ENCODE results near the gene MCC.

MCC gene

DNA sequence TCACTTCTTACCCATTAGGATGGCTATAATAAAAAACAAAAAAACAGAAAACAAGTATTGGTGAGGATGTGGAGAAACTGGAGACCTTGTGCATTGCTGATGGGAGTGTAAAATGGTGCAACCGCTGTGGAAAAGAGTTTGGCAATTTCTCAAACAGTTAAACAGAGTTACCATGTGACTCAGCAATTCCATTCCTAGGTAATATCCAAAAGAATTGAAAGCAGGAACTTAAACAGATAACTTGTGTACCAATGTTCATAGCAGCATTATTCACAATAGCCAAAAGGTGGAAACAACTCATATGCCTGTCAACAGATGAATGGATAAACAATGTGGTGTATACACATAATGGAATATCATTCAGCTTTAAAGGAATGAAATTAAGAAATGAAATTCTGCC lies 482.8 kb downstream of the MCC start:
- TF ChIP-seq, protein P1, sequence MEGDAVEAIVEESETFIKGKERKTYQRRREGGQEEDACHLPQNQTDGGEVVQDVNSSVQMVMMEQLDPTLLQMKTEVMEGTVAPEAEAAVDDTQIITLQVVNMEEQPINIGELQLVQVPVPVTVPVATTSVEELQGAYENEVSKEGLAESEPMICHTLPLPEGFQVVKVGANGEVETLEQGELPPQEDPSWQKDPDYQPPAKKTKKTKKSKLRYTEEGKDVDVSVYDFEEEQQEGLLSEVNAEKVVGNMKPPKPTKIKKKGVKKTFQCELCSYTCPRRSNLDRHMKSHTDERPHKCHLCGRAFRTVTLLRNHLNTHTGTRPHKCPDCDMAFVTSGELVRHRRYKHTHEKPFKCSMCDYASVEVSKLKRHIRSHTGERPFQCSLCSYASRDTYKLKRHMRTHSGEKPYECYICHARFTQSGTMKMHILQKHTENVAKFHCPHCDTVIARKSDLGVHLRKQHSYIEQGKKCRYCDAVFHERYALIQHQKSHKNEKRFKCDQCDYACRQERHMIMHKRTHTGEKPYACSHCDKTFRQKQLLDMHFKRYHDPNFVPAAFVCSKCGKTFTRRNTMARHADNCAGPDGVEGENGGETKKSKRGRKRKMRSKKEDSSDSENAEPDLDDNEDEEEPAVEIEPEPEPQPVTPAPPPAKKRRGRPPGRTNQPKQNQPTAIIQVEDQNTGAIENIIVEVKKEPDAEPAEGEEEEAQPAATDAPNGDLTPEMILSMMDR (IDR thresholded peaks at IDR 0.05; ENCODE audit: borderline replicate concordance, insufficient read depth, low read depth, low read length) = no peak

DNA sequence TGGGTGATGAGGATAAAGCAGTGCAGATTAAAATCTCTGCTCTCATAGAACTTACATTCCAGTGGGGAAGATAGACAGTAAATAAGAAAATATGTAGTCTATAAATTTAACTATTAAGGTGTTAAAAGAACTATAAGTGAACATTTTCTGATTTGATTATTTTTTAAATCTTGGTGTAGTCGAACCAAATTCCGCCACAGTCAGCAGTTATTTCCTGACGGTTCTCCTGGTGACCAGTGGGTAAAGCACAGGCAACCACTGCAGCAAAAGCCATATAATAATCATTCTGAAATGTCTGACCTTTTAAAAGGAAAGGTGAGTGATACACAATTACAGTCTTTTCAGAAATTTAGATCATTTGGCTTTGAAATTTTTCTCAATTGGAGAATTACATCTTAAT lies 484.5 kb downstream of the MCC start:
- H3K4me3 ChIP-seq (ENCODE audit: low read depth, low read length) = no peak overlapping the region
- TF ChIP-seq, protein P1 (IDR thresholded peaks at IDR 0.05; ENCODE audit: borderline replicate concordance, insufficient read depth, low read depth, low read length) = no peak

More for the DNA sequence above, 482.8 kb downstream of the MCC start:
- no peak overlapping the region for H3K4me3 ChIP-seq (ENCODE audit: low read depth, low read length)

DNA sequence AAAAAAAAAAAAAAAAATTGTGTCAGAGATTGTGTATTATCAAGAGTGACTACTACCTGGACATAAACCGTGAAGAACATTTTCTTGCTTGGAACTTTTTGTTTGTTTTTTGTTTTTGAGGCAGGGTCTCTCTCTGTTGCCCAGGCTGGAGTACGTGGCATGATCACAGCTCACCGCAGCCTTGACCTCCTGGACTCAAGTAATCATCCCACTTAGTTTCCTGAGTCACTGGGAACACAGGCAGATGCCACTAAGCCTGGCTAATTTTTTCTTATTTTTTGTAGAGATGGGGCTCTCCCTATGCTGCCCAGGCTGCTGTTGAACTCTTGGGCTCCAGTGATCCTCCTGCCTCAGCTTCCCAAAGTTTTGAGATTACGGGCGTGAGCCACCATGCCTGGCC lies 485.8 kb downstream of the MCC start:
- H3K4me3 ChIP-seq (ENCODE audit: low read depth, low read length) = no peak overlapping the region
- TF ChIP-seq, protein P1 (IDR thresholded peaks at IDR 0.05; ENCODE audit: borderline replicate concordance, insufficient read depth, low read depth, low read length) = no peak

DNA sequence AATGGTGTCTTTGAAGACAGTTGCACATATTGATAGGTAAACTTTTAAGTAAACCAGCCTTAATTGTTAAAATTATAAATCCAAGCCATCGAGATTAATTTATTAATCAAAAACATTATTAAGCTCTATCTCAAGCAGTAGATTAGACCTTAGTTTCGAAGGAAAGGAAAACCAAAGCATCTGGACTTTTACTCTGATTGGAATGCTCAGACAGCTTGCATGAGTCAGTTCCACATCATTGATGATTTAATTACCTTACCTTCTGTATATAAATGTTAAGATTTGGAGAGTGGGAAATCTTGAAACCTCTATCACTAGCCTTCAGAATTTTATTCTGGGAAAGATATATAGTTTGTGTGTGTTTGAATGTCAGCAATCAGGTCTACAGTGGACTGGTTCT lies 487.8 kb downstream of the MCC start:
- TF ChIP-seq, protein P1 (IDR thresholded peaks at IDR 0.05; ENCODE audit: borderline replicate concordance, insufficient read depth, low read depth, low read length) = no peak
- no peak overlapping the region for H3K4me3 ChIP-seq (ENCODE audit: low read depth, low read length)

DNA sequence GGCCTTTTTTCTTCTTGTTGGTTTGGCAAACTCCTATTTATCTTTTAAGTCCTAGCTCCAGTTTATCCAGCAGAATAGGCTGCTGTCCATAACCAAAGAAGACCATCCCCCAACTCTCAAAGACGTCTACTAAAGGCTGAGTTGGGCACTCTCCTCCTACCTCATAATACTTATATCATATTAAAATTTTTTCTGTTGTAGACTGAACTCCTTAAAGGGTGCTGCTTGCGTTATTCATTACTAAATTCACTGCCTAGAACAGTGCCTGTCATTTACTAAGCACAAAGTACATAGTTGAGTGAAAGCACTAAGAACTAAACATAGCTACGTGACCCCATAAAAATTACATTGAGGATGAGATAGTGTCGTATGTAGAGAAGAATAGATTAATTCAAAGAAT lies 490.0 kb downstream of the MCC start:
- TF ChIP-seq, protein P1 (IDR thresholded peaks at IDR 0.05; ENCODE audit: borderline replicate concordance, insufficient read depth, low read depth, low read length) = no peak

DNA sequence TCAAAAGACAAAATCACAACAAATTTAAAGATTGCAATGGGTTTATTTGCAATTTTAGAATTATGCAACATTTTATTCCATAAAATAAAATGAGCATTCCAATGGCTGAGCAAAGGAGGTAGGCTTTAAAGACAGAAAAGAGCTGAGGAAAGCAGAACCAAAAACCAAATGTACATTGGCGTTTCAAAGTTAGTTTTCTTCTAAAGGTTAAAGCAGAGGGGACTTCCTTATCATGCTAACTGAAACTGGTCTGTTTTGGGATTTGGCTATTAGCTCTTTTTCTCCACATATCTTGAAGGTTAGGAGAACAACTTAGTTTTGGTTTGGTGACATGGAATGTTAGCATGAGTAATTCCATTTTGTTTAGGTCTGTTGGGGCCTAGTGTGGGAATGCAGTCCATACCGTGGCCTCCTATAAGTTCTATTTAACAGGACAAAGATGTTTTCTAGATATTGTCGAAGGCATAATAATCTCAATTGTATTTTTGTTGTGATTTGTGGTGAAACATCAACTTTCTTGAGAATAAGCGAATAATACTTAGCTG lies 491.4 kb downstream of the MCC start:
- no peak overlapping the region for H3K4me3 ChIP-seq (ENCODE audit: low read depth, low read length)
- TF ChIP-seq, protein P1 (IDR thresholded peaks at IDR 0.05; ENCODE audit: borderline replicate concordance, insufficient read depth, low read depth, low read length) = no peak

More for the DNA sequence above, 490.0 kb downstream of the MCC start:
- H3K4me3 ChIP-seq (ENCODE audit: low read depth, low read length) = no peak overlapping the region

DNA sequence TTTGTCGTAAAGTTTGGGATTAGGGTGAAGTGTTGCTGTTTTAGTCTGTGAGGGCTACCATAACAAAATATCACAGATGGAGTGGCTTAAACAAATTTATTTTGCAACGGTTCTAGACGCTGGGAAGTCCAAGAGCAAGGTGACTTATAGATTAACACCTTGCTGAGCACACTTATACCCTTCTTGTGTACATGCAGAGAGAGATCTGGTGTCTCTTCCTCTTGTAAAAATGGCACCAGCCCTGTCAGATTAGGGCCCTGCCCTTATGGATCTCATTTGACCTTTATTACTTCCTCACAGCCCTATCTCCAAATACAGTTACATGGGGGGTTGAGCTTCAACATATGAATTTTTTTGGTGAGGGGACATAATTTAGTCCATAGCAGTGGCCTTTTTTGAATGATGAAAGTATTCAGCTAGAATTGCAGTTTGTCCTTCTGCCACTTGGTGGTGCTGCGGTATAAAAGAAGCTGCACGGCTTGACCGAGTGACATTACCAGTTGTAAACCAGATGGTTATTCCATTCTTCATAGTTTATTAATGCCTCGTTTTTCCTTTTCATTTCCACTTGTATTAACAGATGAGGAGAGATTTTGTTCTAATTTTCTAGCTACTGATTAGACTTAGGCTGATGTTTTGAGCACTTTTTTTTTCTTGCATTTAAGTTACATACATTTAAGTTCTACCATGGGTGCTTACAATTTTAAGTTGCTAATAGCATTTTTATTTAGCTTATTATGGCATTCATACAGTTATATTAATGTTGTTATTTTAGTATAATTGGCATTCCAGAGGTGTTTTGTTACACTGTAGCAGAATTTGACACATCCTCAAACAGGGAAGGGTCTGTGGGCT lies 492.3 kb downstream of the MCC start:
- no peak overlapping the region for H3K4me3 ChIP-seq (ENCODE audit: low read depth, low read length)
- TF ChIP-seq, protein P1 (IDR thresholded peaks at IDR 0.05; ENCODE audit: borderline replicate concordance, insufficient read depth, low read depth, low read length) = peak; percentile 78
